AG10803 (cell line): ENCODE results near the gene CELA2A.
"Not testable (repeated sequence)": the region's sequence is repeated elsewhere in the genome, so short reads cannot be mapped to it uniquely, and the experiment has no call there.

Source experiments
- DNase-seq: peaks from one replicate; pipeline ENCODE4 v3.0.0; 2010; ENCODE audit warnings: low read depth
- H3K4me3 ChIP-seq: 2 replicates; pipeline ENCODE4 v1.5.1; 2011; ENCODE audit warnings: mild to moderate bottlenecking, low read length, control low read depth
- CTCF ChIP-seq: conservative IDR thresholded peaks from 2 replicates; pipeline ENCODE4 v1.5.1; 2011; ENCODE audit warnings: mild to moderate bottlenecking, low read length, control low read depth, inconsistent platforms

Gene CELA2A

GRCh38 chr1:15431571-15431948 lies 25.0 kb upstream of the CELA2A start:
- TF ChIP-seq CTCF, result no peak
- H3K4me3 ChIP-seq, result no peak overlapping the region
- no peak for DNase-seq

DNA sequence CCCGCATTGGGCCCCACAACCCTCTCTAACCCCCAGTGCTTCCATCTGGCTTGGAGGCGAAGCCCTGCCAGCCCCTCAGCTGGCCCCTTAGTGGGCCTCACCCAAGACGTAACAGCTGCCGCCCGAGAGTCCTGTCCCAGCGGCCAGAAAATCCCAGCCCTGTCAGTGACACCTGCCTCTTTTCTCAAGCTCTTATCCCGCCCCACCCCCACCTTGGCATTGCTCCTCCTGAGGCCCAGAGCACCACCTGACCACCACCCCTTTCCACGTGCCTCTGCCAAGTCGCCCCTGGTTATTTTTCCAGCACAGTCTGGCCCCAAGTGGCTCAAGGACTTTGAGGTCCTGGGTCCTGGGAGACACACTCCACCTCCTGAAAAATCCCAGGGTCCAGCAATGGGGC lies 24.2 kb upstream of the CELA2A start:
- no peak for DNase-seq
- no peak for TF ChIP-seq CTCF

DNA sequence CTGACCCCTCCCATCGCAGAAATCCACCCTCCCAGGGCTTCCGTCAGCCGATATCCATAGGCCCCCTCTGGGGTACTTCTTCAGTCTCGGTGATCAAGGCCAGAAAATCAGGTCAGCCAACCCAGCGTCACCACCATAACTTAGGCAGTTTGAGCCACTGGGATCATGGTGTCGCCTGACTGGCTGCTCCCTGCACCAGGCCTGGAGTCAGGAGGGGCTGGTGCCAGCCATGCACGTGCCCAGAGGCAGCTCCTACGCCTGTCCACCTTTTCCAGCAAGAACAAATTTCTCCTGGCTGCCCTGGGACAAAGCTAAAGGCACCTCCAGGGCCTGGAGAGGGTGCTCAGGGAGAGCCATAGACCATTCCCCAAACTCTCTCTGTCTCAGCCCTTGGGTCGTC lies 23.1 kb upstream of the CELA2A start:
- no peak overlapping the region for H3K4me3 ChIP-seq
- no peak for DNase-seq
- no peak for TF ChIP-seq CTCF

More for the DNA sequence above, 24.2 kb upstream of the CELA2A start:
- no peak overlapping the region for H3K4me3 ChIP-seq

DNA sequence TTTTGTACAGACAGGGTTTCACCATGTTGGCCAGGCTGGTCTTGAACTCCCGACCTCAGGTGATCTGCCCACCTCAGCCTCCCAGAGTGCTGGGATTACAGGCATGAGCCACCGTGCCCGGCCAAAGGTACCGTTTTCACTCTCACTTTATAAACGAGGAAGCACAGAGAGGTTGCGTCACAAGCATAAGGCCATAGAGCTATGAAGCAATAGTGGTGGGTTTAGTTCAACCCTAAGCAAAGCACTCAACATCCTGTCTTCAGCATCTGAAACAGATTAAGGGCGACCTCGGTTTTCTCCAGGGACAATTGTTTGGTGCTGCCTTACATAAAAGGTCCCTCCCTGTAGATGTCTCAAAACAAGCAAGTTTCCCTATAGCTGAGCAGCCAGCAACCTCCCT lies 21.8 kb upstream of the CELA2A start:
- DNase-seq, result not testable (repeated sequence)

GRCh38 chr1:15435239-15436077 lies 21.1 kb upstream of the CELA2A start:
- TF ChIP-seq CTCF, result no peak
- no peak overlapping the region for H3K4me3 ChIP-seq
- DNase-seq, result no peak

More for the DNA sequence above, 21.8 kb upstream of the CELA2A start:
- H3K4me3 ChIP-seq, result not testable (repeated sequence)

- no peak overlapping the region for H3K4me3 ChIP-seq
- DNase-seq, result no peak
- no peak for TF ChIP-seq CTCF
These were observed 19.6 kb upstream of the CELA2A start for GRCh38 chr1:15436881-15437442.

GRCh38 chr1:15439325-15439724 lies 17.2 kb upstream of the CELA2A start:
- no peak for TF ChIP-seq CTCF
- no peak for DNase-seq
- no peak overlapping the region for H3K4me3 ChIP-seq
